Measurements from ENCODE around the gene TINAGL1.

- no peak for TF ChIP-seq EZH2phosphoT487 (IDR thresholded peaks at IDR 0.05; ENCODE audit: insufficient read depth, low read depth)
- TF ChIP-seq EZH2 (IDR thresholded peaks at IDR 0.05; ENCODE audit: insufficient read depth, poor library complexity, severe bottlenecking), result no peak
Measured at GRCh38 chr1:31569596-31570173, 6.6 kb upstream of the TINAGL1 start.
